NK-92 (cell line): ENCODE results near the gene CCL14.

Source experiments
- DNase-seq: peaks from one replicate; lab custom pipeline; 2025; ENCODE audit not compliant: unreplicated experiment; lab: John Stamatoyannopoulos, UW

Gene CCL14

DNA sequence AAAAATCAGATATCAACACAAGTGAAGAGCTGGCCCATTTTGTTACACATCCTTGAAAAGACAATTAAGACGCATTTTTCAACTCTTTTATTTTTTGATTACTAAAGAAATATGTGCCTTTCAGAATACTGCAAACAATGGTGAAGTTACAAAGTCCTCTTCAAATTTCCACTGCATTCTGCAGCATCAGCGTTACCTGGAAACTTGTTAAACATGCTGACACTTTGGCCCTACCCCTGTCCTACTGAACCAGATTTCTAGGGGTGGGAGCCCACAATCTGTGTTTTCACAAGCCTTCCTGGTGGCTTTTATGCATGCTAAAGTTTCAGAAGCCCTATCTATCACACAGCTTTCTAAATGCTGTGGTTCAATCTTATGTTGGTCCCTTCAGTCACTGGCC, 4.5 kb upstream of the CCL14 start:
- no peak for DNase-seq

DNA sequence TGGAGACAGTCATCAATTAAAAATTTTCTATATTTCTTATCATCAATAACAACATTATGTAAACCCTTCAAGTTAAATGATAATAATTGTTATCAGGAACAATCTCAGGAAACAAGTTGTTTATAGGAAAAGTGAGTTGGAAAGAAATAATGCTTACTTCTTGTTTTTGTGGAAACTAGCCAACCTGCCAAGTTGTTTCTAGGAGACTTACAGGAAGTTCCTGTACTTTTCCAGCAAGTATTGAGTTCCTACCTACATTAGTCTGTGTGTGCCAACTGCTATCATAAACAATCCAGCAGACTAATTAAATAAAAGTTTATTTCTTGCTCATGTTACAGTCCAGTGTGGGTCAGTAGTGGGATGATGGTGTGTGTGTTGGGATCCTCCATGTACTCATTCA, 1.6 kb upstream of the CCL14 start:
- DNase-seq: no peak

DNA sequence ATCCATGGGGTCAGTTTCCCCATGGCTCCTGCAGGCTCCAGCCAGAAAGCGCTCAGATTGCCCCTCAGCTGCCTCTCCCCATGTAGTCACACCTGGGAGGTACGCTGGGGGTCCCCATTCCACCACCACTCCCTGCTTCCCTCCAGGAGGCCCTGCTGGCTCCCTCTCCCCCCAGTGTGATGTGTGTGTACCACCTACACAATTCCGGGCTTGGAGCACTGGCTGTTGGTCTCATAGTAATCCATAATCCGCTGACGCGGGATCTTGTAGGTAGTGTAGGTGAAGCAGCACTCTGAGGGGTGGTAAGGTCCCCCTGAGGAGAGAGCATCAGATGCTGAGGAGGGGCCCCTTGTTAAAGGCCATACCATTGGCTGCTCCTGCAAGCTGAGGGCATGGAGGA, 2.4 kb downstream of the CCL14 start:
- DNase-seq: no peak

DNA sequence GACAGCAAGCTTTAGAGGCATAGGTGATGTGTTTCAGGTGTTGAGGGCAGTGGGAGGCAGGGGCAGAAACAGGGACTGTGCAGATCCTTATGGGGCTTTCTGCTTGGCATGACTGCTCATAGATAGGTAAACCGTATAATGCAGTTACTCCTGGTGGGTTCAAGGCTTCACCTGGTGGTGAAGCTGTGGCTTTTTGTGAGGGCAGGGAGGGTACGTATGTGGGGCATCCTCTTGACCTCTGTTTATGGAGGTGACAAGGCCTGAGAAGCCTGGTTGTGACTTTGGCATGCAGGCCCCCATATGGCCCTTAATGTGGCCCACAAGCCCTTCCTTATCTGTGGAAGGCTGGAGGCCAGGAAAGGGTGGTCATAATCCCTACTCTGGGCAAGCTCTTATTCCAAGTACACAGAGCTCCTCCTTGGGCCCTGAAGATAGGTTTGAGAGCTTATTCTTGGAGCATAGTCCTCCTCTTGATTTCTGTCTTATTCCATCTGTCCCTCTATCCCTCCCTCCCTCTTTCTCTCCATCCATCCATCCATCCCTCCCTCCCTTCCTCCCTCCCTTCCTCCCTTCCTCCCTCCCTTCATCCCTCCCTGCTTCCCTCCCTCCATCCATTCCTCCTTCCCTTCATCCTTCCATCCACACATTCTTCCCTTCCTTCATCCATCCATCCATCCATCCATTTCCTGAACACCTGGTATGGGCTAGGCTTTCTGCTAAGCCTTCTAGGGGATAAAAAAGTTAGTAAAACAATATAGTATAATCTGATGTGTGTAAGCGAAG, 3.9 kb downstream of the CCL14 start:
- DNase-seq: no peak

DNA sequence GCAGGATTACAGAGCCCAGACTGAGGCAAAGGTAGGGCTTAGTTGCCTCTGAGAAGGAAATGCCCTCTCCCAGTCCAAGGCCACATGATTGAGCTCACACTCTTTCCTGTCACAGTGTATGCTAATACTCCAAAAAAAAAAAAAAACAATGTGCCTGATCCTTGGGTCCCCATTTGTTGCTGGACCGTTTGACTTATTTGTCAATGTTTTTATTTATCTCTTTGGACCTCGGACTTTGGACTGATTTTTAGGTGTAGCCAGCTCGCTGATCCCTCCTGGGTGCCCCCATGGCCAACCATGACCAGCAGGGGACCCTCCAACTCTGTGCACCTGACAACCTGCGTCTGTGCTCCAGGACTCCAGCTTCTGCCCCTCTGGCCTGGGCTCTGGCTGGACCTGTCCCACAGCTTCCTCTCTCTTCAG, 4.6 kb downstream of the CCL14 start:
- DNase-seq: no peak

DNA sequence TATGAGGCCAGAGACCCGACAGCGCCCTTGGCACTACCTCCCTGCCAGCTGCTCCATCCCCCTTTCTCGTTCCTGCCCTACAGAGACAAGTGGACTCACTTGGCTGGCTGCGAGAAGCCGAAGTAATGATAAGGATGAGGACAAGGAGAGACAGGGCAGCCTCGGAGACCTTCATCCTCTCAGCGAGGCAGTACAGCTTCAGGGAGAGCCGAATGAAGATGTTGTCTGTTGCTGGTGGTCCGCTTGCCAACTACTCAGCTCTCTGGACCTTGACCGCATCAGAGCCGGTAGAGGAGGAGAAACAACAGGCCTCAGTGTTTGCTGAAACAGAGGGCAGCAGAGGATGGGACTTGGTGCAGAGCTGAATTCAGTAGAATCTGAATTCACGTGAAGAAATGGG, 5.3 kb downstream of the CCL14 start, which contains the start of gene CCL16:
TSS of gene CCL16 (minus strand) at position 252 of the 400 bp plus-strand sequence. CDS start at position 175, 77 bp downstream.
- DNase-seq: no peak

DNA sequence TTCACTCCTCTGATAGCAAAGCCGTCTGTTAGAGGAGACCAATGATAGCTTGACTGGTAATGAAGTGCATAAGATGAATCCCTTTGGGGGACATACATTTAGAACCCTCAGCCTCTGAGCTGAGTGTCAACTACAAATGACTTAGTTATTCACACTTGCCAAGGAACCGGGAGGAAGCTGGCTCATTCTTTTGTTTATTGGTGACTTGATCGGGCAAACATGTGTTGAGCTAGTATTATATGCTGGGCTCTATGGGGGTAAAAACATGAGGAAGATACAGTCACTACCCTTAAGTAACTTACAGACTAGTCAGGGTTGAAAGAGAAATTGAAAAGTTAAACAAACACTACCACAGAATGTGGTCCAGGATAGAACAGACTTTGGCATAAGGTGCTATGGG, 8.2 kb downstream of the CCL14 start:
- DNase-seq: no peak

DNA sequence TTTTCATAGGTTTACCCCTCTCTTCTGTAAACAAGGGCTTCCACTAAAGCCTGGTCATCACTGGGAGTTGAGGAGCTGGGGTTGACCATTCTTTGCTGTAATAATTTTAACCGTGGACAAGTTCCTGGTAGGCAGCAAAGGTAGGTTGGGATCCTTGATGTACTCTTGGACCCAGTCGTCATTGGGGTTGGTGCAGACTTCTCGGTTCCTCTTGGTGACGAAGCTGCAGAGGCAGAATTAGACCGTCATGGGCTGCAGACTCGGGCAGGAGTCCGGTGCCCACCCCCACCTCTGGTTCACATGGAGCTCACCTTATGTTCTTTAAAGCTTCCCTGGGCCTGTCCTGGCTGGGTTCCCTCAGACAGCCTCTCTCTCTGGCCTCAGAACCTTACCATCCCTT, 9.0 kb downstream of the CCL14 start:
- DNase-seq: no peak

DNA sequence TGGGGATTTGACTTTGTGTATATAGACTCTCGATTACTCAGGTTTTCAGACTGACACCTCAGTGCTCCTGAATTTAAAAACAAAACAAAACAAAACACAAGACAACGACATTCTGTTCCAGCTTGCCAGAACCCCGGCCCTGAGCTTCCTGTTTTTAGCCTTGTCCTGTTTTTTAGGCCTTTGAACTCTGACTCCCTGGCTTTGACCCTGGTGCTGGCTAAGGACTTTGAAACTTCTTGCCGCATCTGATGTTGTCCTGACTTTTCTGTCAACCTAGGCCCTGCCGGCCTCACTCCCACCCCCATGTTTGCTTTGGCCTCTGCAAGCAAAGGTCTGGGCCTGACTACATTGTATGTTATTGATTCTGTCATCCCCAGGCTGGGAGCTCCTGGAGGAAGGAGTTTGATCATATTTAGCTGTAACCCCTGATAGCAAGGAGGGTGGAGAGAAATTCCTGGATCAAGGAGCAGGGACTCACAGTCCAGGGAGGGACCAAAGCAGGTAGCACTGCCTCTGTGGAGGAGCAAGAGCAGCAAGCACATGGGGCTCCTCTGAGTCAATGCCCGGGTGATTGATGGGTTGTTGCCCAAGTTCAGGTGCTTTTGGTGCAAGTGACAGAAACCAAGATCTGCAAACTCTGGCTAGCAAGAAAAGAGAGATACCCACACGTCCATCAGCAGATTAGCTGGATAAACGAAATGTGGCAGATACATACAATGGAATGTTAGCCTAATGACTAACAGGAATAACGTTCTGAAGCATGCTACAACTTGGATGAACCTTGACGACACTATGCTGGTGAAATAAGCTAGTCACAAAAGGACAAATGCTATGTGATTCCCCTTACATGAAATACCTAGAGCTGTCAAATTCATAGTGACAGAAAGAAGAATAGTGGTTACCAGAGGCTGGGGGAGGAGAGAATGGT, 12.9 kb downstream of the CCL14 start:
- DNase-seq: no peak

DNA sequence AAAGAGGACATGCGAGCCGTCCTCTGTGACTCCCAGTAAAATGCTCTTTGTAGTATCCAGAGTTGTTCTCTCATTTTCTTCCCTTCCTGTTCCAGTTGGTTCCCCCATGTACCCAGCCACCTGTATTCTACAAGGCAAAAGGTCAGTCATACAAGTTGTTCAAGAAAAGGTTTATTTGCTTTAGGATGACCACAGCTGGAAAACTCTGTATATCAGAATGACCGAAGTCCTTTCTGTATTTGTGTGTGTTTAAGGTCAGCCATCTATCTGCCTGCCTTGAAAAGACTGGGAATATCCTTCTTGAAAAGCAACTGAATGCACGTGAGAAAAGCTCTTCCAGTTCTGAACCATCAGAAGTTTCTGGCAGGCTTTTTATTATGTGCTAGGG, 13.6 kb downstream of the CCL14 start:
- no peak for DNase-seq

DNA sequence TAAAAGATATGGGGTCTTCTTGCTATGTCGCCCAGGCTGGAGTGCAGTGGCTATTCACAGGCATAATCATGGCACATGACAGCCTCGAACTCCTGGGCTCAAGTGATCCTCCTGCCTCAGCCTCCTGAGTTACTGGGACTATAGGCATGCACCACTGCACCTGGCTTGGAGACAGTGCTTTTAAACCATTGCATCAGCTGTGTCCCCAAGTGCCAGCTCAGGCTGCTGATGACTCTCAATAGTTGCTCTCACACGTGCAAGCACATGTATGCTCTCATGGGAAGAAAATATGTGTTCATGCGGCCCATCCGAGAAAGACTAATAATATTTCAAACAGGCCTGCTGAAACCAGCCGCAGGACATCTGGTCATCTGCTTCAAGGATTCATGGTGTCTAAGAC, 14.0 kb downstream of the CCL14 start:
- no peak for DNase-seq

DNA sequence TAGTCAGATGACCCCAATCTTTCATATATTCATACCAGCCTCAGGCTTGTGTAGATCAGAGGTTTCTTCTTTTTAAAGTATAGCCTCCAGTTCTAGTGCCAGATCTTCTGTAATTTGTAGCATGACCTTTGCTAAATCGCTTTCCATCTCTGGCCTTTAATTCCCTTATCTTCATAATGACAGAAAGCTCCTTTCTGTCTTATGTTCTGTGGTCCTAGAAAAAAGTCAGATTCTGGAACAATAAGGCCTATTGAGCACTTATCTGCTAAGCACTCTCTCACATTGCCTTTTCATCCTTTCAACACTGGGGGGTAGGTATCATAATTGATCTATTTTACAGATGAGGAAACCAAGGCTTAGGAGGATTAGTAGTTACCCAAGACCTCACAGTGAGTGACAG, 14.5 kb downstream of the CCL14 start:
- DNase-seq: no peak

DNA sequence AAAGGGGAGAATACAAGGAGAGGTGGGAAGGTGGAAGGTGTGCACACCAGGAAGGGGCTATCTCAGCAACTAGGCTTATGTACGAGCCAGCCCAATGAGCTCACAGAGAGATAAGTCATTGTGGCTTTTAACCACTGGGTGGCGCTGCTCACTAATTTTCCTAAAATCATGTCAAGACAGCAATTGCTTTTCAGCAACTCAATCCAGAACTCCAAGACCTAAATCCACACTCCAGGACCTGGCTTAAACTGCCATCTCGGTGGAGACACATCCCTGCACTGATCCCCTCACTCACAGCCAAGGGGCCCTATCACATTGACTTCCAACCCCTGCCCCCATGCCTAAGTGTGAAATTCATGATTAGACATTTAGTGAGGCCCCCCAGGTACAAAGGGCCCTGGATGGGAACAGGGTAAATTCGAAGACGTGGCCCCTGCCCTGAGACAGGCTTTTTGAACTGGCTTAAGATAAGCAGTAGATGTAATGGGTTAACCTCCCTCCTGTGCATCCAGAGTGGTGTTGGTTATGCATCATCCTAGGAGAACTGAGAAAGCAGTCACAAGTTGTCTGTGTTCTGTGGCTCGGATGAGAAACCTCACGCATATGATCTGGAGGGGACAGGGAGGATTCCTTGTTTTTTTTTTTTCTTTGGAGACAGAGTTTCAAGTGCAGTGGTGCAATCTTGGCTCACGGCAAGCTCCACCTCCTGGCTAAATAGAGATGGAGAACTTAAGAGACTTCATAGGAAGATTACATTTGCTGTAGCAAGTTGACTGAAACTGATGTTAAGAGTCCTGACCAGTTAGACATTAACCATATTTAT, 16.8 kb downstream of the CCL14 start:
- DNase-seq: no peak

DNA sequence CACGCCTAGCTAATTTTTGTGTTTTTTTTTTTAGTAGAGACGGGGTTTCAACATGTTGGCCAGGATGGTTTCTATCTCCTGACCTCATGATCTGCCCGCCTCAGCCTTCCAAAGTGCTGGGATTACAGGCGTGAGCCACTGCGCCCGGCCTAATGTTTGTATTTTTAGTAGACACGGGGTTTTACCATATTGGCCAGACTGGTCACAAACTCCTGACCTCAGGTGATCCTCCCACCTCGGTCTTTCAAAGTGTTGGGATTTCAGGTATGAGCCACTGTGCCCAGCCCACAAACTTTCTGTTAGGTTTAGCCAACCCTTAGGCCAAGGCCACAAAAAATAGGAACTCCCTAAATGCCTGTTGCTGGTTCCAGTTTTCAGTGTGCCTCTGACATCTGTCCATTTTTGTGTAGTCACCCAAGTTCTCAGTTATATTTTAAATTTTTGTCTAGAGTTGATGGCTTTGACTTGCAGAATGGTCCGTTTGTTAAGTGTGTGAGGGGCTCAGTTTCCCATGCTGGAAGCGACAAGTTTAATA, 17.9 kb downstream of the CCL14 start:
- DNase-seq: no peak

DNA sequence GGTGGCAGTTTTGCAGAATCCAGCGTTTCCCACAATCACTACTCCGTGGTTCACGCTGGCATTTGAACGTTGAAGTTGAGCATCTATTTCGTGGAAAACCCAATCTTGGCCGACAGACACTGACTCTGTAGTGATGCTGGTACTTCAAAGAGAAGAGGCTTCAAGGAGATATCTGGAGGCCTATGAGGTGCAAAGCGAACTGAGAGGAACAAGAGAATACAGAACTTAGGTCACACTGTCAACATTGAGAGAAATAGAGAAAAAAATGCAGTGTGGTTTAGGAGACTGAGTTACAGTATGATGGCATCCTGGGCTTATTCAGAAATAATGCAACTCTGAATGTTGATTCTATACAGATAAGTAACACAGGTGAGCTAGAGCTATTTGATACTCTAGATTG, 21.3 kb downstream of the CCL14 start:
- DNase-seq: no peak

DNA sequence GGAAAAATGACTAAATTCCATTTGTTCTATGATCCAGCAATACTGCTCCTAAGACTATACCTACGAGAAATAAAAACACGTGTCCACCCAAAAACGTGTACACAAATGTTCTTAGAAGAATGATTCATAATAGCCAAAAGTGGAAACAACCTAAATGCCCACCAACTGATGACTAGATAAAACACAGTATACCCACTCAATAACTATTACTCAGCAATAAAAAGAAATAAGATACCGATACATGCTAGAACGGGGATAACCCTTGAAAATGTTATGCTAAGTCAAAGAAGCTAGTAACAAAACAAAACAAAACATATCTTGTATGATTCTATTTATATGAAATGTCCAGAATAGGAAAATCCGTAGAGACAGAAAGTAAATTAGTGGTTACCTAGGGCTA, 22.9 kb downstream of the CCL14 start:
- DNase-seq: no peak

DNA sequence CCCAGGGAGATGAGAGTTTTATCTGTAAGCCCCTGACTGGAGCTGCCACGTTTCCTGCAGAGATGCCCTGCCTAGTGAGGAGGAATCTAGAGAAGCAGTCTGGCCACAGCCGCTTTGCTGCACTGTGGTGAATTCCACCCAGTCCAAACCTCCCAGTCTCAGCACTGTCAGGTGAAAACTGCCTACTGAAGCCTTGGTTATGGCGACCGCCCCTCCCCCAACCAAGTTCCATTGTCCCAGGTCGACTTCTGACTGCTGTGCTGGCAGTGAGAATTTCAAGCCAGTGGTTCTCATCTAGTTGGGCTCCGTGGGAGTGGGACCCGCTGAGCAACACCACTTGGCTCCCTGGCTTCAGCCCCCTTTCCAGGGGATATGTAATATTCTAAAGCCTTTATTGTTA, 32.8 kb downstream of the CCL14 start:
- DNase-seq: no peak

DNA sequence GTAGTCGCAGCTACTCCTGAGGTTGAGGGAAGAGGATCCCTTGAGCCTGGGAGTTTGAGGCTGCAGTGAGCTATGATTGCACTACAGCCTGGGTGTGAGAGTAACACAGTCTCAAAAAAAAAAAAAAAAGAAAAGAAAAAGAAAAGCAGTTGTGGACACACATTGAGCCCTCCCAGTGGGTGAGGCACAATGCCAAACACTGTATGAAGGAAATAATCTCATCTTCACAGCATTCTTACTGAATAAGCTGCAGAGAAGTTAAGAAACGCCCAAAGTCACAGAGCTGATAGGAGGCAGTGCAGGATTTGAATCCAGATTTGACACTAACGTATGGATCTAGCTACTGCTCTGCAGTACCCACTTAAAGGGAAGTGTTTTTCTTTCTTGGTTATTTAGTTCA, 37.1 kb downstream of the CCL14 start:
- no peak for DNase-seq

DNA sequence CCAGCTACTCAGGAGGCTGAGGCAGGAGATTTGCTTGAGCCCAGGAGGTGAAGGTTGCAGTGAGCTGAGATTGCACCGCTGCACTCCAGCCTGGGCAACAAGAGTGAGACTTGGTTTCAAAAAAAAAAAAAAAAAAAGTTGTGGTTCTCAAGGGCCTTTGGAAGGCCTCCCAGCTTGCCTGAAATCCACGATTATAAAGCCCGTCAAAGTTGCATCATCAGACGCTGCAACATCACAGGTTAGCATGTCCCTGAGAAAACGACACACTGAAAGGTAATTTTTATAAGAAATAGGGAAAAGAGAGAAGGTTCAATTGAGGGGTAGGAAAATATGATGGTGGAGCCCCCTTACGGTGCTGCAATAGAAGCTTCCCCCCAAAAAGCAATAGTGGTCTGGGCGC, 38.4 kb downstream of the CCL14 start:
- no peak for DNase-seq

DNA sequence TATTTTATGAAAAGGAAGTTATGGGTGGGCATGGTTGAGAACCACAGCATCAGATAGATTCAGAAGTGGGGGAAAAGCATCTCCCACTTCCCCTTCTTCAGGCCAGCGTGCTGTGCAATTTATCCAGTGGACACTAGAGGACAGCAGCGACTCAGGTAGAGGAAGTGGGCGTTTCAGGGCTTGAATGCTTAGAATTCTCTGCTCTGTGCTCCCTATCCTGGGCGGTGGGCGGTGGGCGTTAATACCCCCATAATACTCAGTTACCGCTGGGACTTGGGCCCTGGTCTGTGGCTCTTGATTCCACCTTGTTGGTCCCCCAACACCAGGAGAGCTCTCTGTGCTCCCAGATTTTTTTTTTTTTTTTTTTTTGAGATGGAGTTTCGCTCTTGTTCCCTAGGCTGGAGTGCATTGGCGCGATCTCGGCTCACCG, 39.4 kb downstream of the CCL14 start:
- no peak for DNase-seq

DNA sequence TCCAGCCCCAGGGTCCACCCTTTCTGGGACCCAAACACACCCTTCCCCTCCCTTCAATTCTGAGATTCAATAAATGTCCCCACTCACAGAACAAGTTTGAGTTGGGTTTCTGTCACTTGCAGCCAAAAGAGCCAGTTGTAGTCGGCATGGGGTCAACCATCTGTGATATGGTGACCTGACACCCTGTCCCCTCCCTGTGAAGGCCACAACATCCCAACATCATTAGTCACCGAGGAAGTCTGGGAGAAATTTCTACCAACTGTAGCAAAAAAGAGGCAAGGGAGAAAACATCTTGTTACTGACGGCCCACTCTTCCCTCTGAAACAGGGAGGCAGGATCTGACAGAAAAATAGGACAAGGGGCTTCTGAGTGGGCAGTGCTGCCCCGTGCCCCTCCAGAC, 42.4 kb downstream of the CCL14 start:
- DNase-seq: no peak
